HCT116 (cell line): ENCODE data around the gene PRKAG2. TPM values are rescaled to one million over a fixed set of nuclear protein-coding genes. Genes with fewer than 3 reads are reported as not detected.

ENCODE experiments used
- ATAC-seq: fragments of 200-7000 bp; cut with Tn5 transposase; 2 replicates; pipeline ENCODE4 v1.9.1; 2020; ENCODE audit warnings: mild to moderate bottlenecking, moderate library complexity
- BruUV-seq: library from RNA; stranded (reverse); fragments of 400-500 nt; replicated peaks from 2 replicates; lab custom pipeline; 2021; lab: Mats Ljungman, UMichigan
- CTCF ChIA-PET: fragments of 300-600 bp; sonication (Branson Sonifier 250); formaldehyde crosslinking; loops from one replicate; lab custom pipeline; 2021; ENCODE audit warnings: antibody characterized with exemption; lab: Charles Lee
- POLR2A ChIA-PET: fragments of 300-600, 350-600 bp; sonication (Branson Sonifier 250); formaldehyde crosslinking; loops from one replicate; lab custom pipeline; 2021; ENCODE audit warnings: antibody characterized with exemption; lab: Charles Lee
- RAD21 ChIA-PET, 2 experiments: fragments of 300-600 bp; sonication (Branson Sonifier 250); formaldehyde crosslinking; loops; one replicate each; lab custom pipeline; 2023; ENCODE audit warnings: low total read pairs in 2 of 2; ENCODE audit not compliant: uncharacterized antibody in 2 of 2, unreplicated experiment in 2 of 2, low non-redundant PET in 1 of 2; lab: Charles Lee
- DNase-seq: peaks from one replicate; pipeline ENCODE4 v3.0.0-alpha.2; 2010; ENCODE audit warnings: low read depth, low spot score
- H2AFZ ChIP-seq: fragments of 200-600 bp; shearing (Covaris generic), sonication (generic); 2 replicates; pipeline ENCODE4 v1.6.1; 2017; ENCODE audit warnings: low read depth, mixed run types, mixed read lengths, antibody characterized with exemption, low read length; ENCODE audit not compliant: poor library complexity, severe bottlenecking
- H3K27ac ChIP-seq: 2 replicates; pipeline ENCODE4 v1.5.1; 2012; ENCODE audit warnings: low read depth, low read length
- H3K27me3 ChIP-seq: fragments of 200-600 bp; sonication (generic); 2 replicates; pipeline ENCODE4 v1.6.1; 2016; ENCODE audit warnings: mixed run types, low read length, mixed read lengths; ENCODE audit not compliant: insufficient read depth
- H3K36me3 ChIP-seq, 2 experiments: fragments of 200-500 bp in 1 of 2; fragments of 200-600 bp in 1 of 2; sonication (Bioruptor generic) in 1 of 2; sonication (generic) in 1 of 2; 2 replicates each; pipeline versions ENCODE4 v1.5.1 to v1.6.1; 2014 to 2016; ENCODE audit warnings: low read length in 2 of 2, inconsistent platforms in 1 of 2, mixed read lengths in 1 of 2, mixed run types in 1 of 2; ENCODE audit not compliant: insufficient read depth in 2 of 2, control insufficient read depth in 1 of 2
- H3K4me1 ChIP-seq, 2 experiments: fragments of 200-600 bp in 1 of 2; sonication (generic) in 1 of 2; 2 replicates each; pipeline versions ENCODE4 v1.5.1 to v1.6.1; 2012 to 2017; ENCODE audit warnings: low read length in 2 of 2, inconsistent platforms in 1 of 2, mild to moderate bottlenecking in 1 of 2, mixed read lengths in 1 of 2, mixed run types in 1 of 2, moderate library complexity in 1 of 2; ENCODE audit not compliant: insufficient read depth in 2 of 2, control insufficient read depth in 1 of 2
- H3K4me2 ChIP-seq: fragments of 200-600 bp; sonication (generic); 2 replicates; pipeline ENCODE4 v1.6.1; 2017; ENCODE audit warnings: mixed run types, low read length, mixed read lengths
- H3K4me3 ChIP-seq, 2 experiments: fragments of 200-600 bp in 1 of 2; sonication (generic) in 1 of 2; replicated peaks in 1 of 2; 2 replicates each; pipeline ENCODE4 v1.5.1; 2011 to 2016; ENCODE audit warnings: low read length in 2 of 2, control low read depth in 1 of 2, low read depth in 1 of 2, mild to moderate bottlenecking in 1 of 2, mixed read lengths in 1 of 2, mixed run types in 1 of 2
- H3K79me2 ChIP-seq: fragments of 200-600 bp; sonication (generic); 2 replicates; pipeline ENCODE4 v1.6.1; 2017; ENCODE audit warnings: mild to moderate bottlenecking, mixed run types, low read length, moderate library complexity, mixed read lengths; ENCODE audit not compliant: insufficient read depth
- H3K9ac ChIP-seq: fragments of 200-600 bp; sonication (generic); 2 replicates; pipeline ENCODE4 v1.6.1; 2016; ENCODE audit warnings: low read length, mixed read lengths
- H3K9me2 ChIP-seq: fragments of 200-600 bp; sonication (generic), shearing (Covaris generic); 2 replicates; pipeline ENCODE4 v1.6.1; 2017; ENCODE audit warnings: mixed run types, mild to moderate bottlenecking, moderate library complexity; ENCODE audit not compliant: insufficient read depth
- H3K9me3 ChIP-seq, 2 experiments: fragments of 200-500 bp in 1 of 2; fragments of 200-600 bp in 1 of 2; sonication (Bioruptor generic) in 1 of 2; sonication (generic) in 1 of 2; 2 replicates each; pipeline ENCODE4 v1.6.1; 2014 to 2017; ENCODE audit warnings: low read length in 2 of 2, mixed read lengths in 2 of 2, inconsistent platforms in 1 of 2, low read depth in 1 of 2, mild to moderate bottlenecking in 1 of 2, mixed run types in 1 of 2, moderate library complexity in 1 of 2; ENCODE audit not compliant: control insufficient read depth in 1 of 2, insufficient read depth in 1 of 2
- H4K20me1 ChIP-seq: fragments of 200-600 bp; sonication (generic), shearing (Covaris generic); 2 replicates; pipeline ENCODE4 v1.6.1; 2017; ENCODE audit warnings: mixed run types, mild to moderate bottlenecking, moderate library complexity; ENCODE audit not compliant: insufficient read depth
- CBX3 ChIP-seq: IDR thresholded peaks from 2 replicates; pipeline ENCODE4 v1.6.1; 2012; ENCODE audit warnings: low read depth
- ELF1 ChIP-seq: IDR thresholded peaks from 2 replicates; pipeline ENCODE4 v1.6.1; 2012; ENCODE audit warnings: low read depth, borderline replicate concordance
- EZH2phosphoT487 ChIP-seq: fragments of 200-600 bp; IDR thresholded peaks from 2 replicates; pipeline ENCODE4 v1.6.1; 2018; ENCODE audit warnings: antibody characterized with exemption, borderline replicate concordance
- FOSL1 ChIP-seq: IDR thresholded peaks from 2 replicates; pipeline ENCODE4 v1.6.1; 2012; ENCODE audit warnings: low read depth
- JUND ChIP-seq: IDR thresholded peaks from 2 replicates; pipeline ENCODE4 v1.6.1; 2012
- POLR2A ChIP-seq: IDR thresholded peaks from 2 replicates; pipeline ENCODE4 v1.7.0; 2011; ENCODE audit warnings: borderline replicate concordance; ENCODE audit not compliant: insufficient read depth, insufficient read length; ENCODE audit errors: extremely low read depth
- POLR2AphosphoS5 ChIP-seq: IDR thresholded peaks from 2 replicates; pipeline ENCODE4 v1.6.1; 2011; ENCODE audit warnings: mild to moderate bottlenecking, low read depth, low read length, moderate library complexity
- SRF ChIP-seq: IDR thresholded peaks from 2 replicates; pipeline ENCODE4 v1.6.1; 2012; ENCODE audit warnings: low read depth
- TCF7L2 ChIP-seq: IDR thresholded peaks from 2 replicates; pipeline ENCODE4 v1.7.0; 2011; ENCODE audit warnings: borderline replicate concordance, inconsistent platforms; ENCODE audit not compliant: insufficient read depth, insufficient read length; ENCODE audit errors: extremely low read depth
- ZFX ChIP-seq: fragments of 450-650 bp; IDR thresholded peaks from 2 replicates; pipeline ENCODE4 v1.6.1; 2017
- intact Hi-C: fragments of 100-400 bp; cut with micrococcal nuclease; formaldehyde crosslinking; loops from 2 replicates; pipeline ENCODE4 v1.10.0; 2022
- total RNA-seq: library from RNA; stranded (reverse); gene quantifications from one replicate; pipeline ENCODE4 v1.2.1, GENCODE V29; 2021; ENCODE audit not compliant: unreplicated experiment
- TF ChIP-seq, protein P1 (sequence below): IDR thresholded peaks from 2 replicates; pipeline ENCODE4 v1.6.1; 2012; ENCODE audit warnings: low read depth
- TF ChIP-seq, protein P2 (sequence below): IDR thresholded peaks from 2 replicates; pipeline ENCODE4 v1.6.1; 2012
- TF ChIP-seq, protein P3 (sequence below): IDR thresholded peaks from 2 replicates; pipeline ENCODE4 v1.6.1; 2012

The PRKAG2 gene
- total RNA-seq, 1 experiment from 2014 or later: 23.6 TPM

DNA sequence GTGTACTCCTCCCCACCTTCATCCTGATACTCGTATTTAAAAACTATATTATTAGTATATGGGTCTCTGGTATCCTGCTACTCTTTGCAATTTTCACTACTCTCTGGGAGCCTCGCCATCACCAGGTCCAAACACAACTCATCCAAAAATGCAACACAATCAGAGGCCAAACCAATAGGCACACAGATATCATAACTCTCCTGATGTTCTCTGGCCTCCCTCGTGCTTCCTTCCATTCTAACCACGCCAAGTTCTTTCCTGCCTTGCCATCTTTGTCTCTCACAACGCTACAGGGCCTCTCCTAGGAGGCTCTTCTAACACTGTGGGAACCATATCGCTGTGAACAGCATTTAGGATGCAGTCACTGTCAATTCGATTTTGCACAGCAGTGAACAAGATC is 364.6 kb downstream of the PRKAG2 start:
- ChIA-PET CTCF (no interaction called here), POLR2A (no interaction called here), RAD21 (no interaction called here)
- no peak for ATAC-seq
- Histone ChIP-seq H3K9ac (no peak overlapping the region), H3K79me2 (peaks cover 100% of the 10 kb centered on the region), H2AFZ (no peak overlapping the region), H3K9me3 (no peaks in the 10 kb centered on the region), H3K4me3 (no peak overlapping the region), H3K9me2 (no peaks in the 10 kb centered on the region), H3K4me1 (peaks cover 8 to 34% of the 10 kb centered on the region in 2 experiments), H4K20me1 (peaks cover 67% of the 10 kb centered on the region), H3K4me2 (no peak overlapping the region), H3K36me3 (no peaks in the 10 kb centered on the region), H3K27ac (no peak overlapping the region), H3K27me3 (no peaks in the 10 kb centered on the region)
- intact Hi-C loops: no loop called here
- no peak for DNase-seq
- BruUV-seq: no TSS peak
- TF ChIP-seq, protein P1, sequence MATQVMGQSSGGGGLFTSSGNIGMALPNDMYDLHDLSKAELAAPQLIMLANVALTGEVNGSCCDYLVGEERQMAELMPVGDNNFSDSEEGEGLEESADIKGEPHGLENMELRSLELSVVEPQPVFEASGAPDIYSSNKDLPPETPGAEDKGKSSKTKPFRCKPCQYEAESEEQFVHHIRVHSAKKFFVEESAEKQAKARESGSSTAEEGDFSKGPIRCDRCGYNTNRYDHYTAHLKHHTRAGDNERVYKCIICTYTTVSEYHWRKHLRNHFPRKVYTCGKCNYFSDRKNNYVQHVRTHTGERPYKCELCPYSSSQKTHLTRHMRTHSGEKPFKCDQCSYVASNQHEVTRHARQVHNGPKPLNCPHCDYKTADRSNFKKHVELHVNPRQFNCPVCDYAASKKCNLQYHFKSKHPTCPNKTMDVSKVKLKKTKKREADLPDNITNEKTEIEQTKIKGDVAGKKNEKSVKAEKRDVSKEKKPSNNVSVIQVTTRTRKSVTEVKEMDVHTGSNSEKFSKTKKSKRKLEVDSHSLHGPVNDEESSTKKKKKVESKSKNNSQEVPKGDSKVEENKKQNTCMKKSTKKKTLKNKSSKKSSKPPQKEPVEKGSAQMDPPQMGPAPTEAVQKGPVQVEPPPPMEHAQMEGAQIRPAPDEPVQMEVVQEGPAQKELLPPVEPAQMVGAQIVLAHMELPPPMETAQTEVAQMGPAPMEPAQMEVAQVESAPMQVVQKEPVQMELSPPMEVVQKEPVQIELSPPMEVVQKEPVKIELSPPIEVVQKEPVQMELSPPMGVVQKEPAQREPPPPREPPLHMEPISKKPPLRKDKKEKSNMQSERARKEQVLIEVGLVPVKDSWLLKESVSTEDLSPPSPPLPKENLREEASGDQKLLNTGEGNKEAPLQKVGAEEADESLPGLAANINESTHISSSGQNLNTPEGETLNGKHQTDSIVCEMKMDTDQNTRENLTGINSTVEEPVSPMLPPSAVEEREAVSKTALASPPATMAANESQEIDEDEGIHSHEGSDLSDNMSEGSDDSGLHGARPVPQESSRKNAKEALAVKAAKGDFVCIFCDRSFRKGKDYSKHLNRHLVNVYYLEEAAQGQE: no peak
- TF ChIP-seq, protein P2, sequence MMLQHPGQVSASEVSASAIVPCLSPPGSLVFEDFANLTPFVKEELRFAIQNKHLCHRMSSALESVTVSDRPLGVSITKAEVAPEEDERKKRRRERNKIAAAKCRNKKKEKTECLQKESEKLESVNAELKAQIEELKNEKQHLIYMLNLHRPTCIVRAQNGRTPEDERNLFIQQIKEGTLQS: no peak
- no peak for TF ChIP-seq POLR2A
- no peak for TF ChIP-seq ELF1
- no peak for TF ChIP-seq SRF
- TF ChIP-seq, protein P3, sequence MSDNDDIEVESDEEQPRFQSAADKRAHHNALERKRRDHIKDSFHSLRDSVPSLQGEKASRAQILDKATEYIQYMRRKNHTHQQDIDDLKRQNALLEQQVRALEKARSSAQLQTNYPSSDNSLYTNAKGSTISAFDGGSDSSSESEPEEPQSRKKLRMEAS: no peak
- no peak for TF ChIP-seq POLR2AphosphoS5
- no peak for TF ChIP-seq JUND
- TF ChIP-seq CBX3: no peak
- no peak for TF ChIP-seq TCF7L2
- no peak for TF ChIP-seq ZFX
- TF ChIP-seq EZH2phosphoT487: no peak
- no peak for TF ChIP-seq FOSL1
